ENCODE measurements around the gene THAP5. TPM values are rescaled to one million over a fixed set of nuclear protein-coding genes. Genes with fewer than 3 reads are reported as not detected.
"Not testable (repeated sequence)": the region's sequence is repeated elsewhere in the genome, so short reads cannot be mapped to it uniquely, and the experiment has no call there.

THAP5 gene
- total RNA-seq, 4 donors from 2014 or later = 12.6 to 24.7 (median 15.7) TPM

- no peak for ATAC-seq (ENCODE audit: low FRiP score)
- no peak for DNase-seq (ENCODE audit: low spot score)
- TF ChIP-seq, protein P1, sequence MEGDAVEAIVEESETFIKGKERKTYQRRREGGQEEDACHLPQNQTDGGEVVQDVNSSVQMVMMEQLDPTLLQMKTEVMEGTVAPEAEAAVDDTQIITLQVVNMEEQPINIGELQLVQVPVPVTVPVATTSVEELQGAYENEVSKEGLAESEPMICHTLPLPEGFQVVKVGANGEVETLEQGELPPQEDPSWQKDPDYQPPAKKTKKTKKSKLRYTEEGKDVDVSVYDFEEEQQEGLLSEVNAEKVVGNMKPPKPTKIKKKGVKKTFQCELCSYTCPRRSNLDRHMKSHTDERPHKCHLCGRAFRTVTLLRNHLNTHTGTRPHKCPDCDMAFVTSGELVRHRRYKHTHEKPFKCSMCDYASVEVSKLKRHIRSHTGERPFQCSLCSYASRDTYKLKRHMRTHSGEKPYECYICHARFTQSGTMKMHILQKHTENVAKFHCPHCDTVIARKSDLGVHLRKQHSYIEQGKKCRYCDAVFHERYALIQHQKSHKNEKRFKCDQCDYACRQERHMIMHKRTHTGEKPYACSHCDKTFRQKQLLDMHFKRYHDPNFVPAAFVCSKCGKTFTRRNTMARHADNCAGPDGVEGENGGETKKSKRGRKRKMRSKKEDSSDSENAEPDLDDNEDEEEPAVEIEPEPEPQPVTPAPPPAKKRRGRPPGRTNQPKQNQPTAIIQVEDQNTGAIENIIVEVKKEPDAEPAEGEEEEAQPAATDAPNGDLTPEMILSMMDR (IDR thresholded peaks at IDR 0.05) = no peak
Observed at GRCh38 chr7:108557191-108557590, 12.3 kb downstream of the THAP5 start.

DNA sequence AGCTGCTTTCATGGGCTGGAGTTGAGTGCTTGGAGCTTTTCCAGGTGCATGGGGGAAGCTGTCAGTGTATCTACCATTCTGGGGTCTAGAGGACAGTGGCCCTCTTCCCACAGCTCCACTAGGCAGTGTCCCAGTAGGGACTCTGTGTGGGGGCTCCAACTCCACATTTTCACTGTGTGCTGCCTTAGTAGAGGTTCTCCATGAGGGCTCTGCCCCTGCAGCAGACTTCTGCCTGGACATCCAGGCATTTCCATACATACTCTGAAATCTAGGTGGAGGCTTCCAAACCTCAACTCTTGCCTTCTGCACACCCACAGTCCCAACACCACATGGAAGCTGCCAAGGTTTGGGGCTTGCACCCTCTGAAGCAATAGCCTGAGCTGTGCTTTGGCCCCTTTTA, 12.8 kb downstream of the THAP5 start:
- not testable (repeated sequence) for DNase-seq (ENCODE audit: low spot score); ATAC-seq (ENCODE audit: low FRiP score)

DNA sequence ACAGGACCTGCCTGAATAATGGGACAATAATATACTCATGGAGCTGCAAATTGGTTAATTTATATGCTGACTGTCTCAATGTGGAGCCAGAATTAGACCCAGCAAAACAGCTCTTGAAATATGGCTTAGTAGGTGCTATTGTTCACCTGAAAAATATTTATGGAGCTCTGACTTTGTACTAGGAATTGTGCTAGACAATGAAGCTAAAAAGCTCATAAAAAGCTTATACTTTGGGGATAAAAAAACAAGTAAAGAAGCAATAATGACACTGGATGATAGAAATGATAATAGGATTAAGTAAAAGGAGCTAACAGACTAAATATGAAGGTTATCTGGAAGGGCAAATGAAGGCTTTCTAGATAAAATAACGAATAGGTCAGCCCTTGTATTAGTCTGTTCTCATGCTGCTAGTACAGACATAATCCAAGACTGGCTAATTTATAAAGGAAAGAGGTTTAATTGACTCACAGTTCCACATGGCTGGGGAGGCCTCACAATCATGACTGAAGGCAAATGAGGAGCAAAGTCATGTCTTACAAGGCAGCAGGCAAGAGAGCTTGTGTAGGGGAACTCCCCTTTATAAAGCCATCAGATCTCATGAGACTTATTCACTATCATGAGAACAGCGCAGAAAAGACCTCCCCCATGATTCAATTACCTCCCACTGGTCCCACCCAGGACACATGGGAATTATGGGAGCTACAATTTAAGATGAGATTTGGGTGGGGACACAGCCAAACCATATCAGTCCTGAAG, 21.2 kb downstream of the THAP5 start:
- ATAC-seq (ENCODE audit: low FRiP score); DNase-seq (ENCODE audit: low spot score): not testable (repeated sequence)

DNA sequence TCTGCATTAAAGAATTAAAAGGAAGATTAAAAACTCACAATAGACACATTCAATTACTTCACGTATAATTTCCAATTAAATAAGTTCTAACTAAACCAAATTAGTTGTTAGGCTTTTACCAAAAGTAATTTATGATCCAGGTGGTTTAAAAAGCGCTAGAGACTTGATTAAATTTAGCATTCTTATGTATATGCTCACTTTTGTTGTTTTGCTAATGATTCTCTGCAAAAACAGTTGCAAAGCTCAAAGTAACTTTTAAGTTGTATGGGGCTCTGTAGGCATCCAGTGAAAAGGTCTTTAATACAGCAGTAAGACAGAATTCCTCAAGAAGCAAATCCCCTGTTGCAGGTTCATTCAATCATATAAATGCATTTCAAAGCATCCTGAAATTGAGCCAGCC, 28.0 kb downstream of the THAP5 start:
- no peak for DNase-seq (ENCODE audit: low spot score)
- TF ChIP-seq, protein P1 (IDR thresholded peaks at IDR 0.05) = no peak
- no peak for ATAC-seq (ENCODE audit: low FRiP score)

- ATAC-seq (ENCODE audit: low FRiP score); DNase-seq (ENCODE audit: low spot score): not testable (repeated sequence)
Observed at GRCh38 chr7:108538685-108539084, 30.8 kb downstream of the THAP5 start.

- ATAC-seq (ENCODE audit: low FRiP score); DNase-seq (ENCODE audit: low spot score): not testable (repeated sequence)
Observed at GRCh38 chr7:108538236-108538635, 31.3 kb downstream of the THAP5 start.

DNA sequence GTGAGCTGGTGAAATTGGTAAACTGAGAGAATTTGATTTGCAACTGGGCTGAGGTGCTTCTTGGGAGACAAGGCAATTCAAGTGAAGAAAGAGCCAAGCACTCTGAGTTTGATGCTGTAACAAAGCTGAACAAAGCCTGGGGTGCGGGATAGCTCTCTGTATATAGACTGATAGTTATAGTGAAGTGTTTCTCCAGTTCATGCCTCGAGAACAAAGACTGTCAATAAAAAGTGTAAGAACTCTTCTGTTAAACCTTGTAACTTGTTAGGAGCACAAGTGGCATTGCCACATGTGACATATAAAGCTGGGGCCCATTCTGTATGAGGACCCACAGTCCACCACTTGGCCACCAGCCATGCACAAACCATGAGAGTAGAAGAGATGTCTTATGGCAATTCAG, 32.3 kb downstream of the THAP5 start:
- DNase-seq (ENCODE audit: low spot score) = no peak
- TF ChIP-seq, protein P1 (IDR thresholded peaks at IDR 0.05) = no peak
- ATAC-seq (ENCODE audit: low FRiP score) = no peak

DNA sequence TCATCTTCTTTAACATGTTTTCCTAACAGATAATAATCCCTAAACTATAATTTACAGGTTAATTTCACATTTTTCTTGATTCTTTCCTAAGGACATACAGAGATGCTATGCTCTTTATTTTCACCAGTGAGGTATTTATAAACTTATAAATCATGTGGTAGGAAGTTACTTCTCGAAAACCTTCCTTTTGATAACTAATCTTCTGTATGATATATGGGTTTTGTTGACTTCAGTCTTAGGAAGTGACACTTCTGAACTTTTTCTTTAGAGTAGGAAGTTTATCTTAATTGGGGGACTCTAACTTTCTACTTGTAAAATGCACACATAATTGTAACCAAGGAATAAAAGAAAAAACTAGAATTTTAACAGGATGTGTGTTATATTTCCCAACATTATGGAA, 33.8 kb downstream of the THAP5 start:
- DNase-seq (ENCODE audit: low spot score) = no peak
- TF ChIP-seq, protein P1 (IDR thresholded peaks at IDR 0.05) = no peak
- ATAC-seq (ENCODE audit: low FRiP score) = no peak

DNA sequence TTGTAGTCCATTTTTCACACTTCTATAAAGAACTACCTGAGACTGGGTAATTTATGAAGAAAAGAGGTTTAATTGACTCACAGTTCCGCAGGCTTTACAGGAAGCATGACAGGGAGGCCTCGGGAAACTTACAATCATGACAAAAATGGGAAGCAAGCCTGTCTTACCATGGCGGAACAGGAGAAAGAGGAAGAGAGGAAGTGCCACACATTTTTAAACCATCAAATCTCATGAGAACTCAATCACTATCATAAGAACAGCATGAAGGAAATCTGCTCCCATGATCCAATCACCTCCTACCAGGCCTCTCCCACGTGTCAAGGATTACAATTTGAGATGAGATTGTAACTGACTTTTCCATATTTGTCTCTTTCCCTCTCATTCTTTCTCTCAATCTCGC, 34.2 kb downstream of the THAP5 start:
- ATAC-seq (ENCODE audit: low FRiP score) = no peak
- TF ChIP-seq, protein P1 (IDR thresholded peaks at IDR 0.05) = no peak
- DNase-seq (ENCODE audit: low spot score) = no peak

Data from omental fat pad (tissue), 4 donors.